OCI-LY1 (cell line): ENCODE results near the gene LIX1L.
A peak's percentile ranks its signal among the peaks of the same experiment; 100 is the strongest.

Experiments used
- H2AFZ ChIP-seq: fragments of 200-600 bp; sonication (generic), shearing (Covaris generic); 2 replicates; pipeline ENCODE4 v1.6.0; 2014; ENCODE audit warnings: antibody characterized with exemption, mild to moderate bottlenecking, low read length
- H3F3A ChIP-seq: fragments of 200-600 bp; sonication (generic), shearing (Covaris generic); 2 replicates; pipeline ENCODE4 v1.6.0; 2014; ENCODE audit warnings: mild to moderate bottlenecking, antibody characterized with exemption, low read length, moderate library complexity; ENCODE audit not compliant: insufficient read depth
- H3K27ac ChIP-seq: fragments of 200-600 bp; sonication (generic); 2 replicates; pipeline ENCODE4 v1.5.1; 2014; ENCODE audit warnings: low read length, mixed run types, mild to moderate bottlenecking, low read depth; ENCODE audit not compliant: poor library complexity, severe bottlenecking
- H3K27me3 ChIP-seq: fragments of 200-600 bp; sonication (generic); 2 replicates; pipeline ENCODE4 v1.6.0; 2014; ENCODE audit warnings: antibody characterized with exemption, mild to moderate bottlenecking, low read length, moderate library complexity; ENCODE audit not compliant: insufficient read depth
- H3K36me3 ChIP-seq: fragments of 200-600 bp; sonication (generic); 2 replicates; pipeline ENCODE4 v1.6.1; 2014; ENCODE audit warnings: mild to moderate bottlenecking, antibody characterized with exemption, low read length, moderate library complexity, mixed read lengths; ENCODE audit not compliant: insufficient read depth
- H3K4me1 ChIP-seq: fragments of 200-600 bp; sonication (generic); 2 replicates; pipeline ENCODE4 v1.5.1; 2014; ENCODE audit warnings: mild to moderate bottlenecking, low read length, moderate library complexity; ENCODE audit not compliant: insufficient read depth, severe bottlenecking
- H3K4me2 ChIP-seq: fragments of 200-600 bp; sonication (generic), shearing (Covaris generic); 2 replicates; pipeline ENCODE4 v1.6.1; 2014; ENCODE audit warnings: low read length
- H3K4me3 ChIP-seq: fragments of 200-600 bp; sonication (generic); 2 replicates; pipeline ENCODE4 v1.5.1; 2014; ENCODE audit warnings: low read length, low read depth, mild to moderate bottlenecking, mixed read lengths; ENCODE audit not compliant: poor library complexity, severe bottlenecking
- H3K79me2 ChIP-seq: fragments of 200-600 bp; shearing (Covaris generic); 2 replicates; pipeline ENCODE4 v1.6.1; 2016; ENCODE audit warnings: mixed run types, low read length, mixed read lengths; ENCODE audit not compliant: insufficient read depth
- H3K9ac ChIP-seq: fragments of 200-600 bp; sonication (generic), shearing (Covaris generic); 2 replicates; pipeline ENCODE4 v1.6.1; 2014; ENCODE audit warnings: mild to moderate bottlenecking, low read length, mixed read lengths
- H3K9me2 ChIP-seq: fragments of 200-600 bp; sonication (generic), shearing (Covaris generic); 2 replicates; pipeline ENCODE4 v1.6.1; 2014; ENCODE audit warnings: low read depth, mild to moderate bottlenecking, low read length, mixed read lengths
- H3K9me3 ChIP-seq: fragments of 200-600 bp; shearing (Covaris generic); 2 replicates; pipeline ENCODE4 v1.6.1; 2014; ENCODE audit warnings: low read length, mixed read lengths
- H4K20me1 ChIP-seq: fragments of 200-600 bp; sonication (generic), shearing (Covaris generic); 2 replicates; pipeline ENCODE4 v1.6.0; 2016; ENCODE audit warnings: mild to moderate bottlenecking, low read length; ENCODE audit not compliant: insufficient read depth
- EZH2 ChIP-seq: fragments of 200-600 bp; sonication (generic), shearing (Covaris generic); IDR thresholded peaks from 2 replicates; pipeline ENCODE4 v1.8.0; 2017; ENCODE audit warnings: borderline replicate concordance, mixed run types, mild to moderate bottlenecking, antibody characterized with exemption, low read length, moderate library complexity, mixed read lengths
- TF ChIP-seq, protein P1 (sequence below): fragments of 200-600 bp; sonication (generic), shearing (Covaris generic); IDR thresholded peaks from 2 replicates; pipeline ENCODE4 v1.5.1; 2017; ENCODE audit warnings: mild to moderate bottlenecking, antibody characterized with exemption, low read length, moderate library complexity, mixed read lengths

LIX1L gene

DNA sequence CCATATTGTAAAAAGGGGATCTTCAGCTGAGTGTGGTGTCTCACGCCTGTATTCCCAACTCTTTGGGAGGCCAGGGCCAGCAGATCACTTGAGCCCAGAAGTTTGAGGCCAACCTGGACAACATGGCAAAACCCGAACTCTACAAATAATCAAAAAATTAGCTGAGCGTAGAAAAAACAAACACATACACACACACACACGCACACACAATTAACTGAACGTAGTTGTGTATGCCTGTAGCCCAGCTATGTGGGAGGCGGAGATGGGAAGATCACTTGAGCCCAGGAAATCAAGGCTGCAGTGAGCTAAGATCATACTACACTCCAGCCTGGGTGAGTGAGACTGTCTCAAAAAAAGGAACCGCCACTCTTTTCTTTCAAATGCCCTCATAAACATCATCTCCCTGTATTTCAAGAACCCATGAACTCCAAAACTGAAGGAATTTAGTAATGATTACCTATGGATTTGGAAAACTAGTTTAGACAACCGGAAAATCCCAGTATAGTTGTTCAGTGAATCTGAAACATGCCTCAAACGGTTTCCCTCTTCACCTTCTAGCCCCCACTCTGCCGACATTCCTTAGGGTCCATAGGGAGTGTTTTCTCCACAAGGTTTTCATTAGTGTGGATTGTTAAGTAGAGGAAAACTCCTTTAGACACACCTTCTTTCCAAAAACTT is 34.1 kb upstream of the LIX1L start:
- Histone ChIP-seq H3K79me2 (peaks cover 26% of the 10 kb centered on the region), H3K4me3 (peak overlapping the region; percentile 6), H3K36me3 (peaks cover 40% of the 10 kb centered on the region), H3K4me2 (no peak overlapping the region; the same call in 1 of the 2 replicates), H3K9me3 (no peaks in the 10 kb centered on the region), H3K27ac (peak overlapping the region; percentile 98), H3K9ac (no peak overlapping the region), H3K27me3 (no peaks in the 10 kb centered on the region), H3K4me1 (peaks cover 44% of the 10 kb centered on the region), H3F3A (peaks cover 29% of the 10 kb centered on the region), H2AFZ (no peak overlapping the region), H4K20me1 (no peaks in the 10 kb centered on the region), H3K9me2 (no peaks in the 10 kb centered on the region)
- TF ChIP-seq, protein P1, sequence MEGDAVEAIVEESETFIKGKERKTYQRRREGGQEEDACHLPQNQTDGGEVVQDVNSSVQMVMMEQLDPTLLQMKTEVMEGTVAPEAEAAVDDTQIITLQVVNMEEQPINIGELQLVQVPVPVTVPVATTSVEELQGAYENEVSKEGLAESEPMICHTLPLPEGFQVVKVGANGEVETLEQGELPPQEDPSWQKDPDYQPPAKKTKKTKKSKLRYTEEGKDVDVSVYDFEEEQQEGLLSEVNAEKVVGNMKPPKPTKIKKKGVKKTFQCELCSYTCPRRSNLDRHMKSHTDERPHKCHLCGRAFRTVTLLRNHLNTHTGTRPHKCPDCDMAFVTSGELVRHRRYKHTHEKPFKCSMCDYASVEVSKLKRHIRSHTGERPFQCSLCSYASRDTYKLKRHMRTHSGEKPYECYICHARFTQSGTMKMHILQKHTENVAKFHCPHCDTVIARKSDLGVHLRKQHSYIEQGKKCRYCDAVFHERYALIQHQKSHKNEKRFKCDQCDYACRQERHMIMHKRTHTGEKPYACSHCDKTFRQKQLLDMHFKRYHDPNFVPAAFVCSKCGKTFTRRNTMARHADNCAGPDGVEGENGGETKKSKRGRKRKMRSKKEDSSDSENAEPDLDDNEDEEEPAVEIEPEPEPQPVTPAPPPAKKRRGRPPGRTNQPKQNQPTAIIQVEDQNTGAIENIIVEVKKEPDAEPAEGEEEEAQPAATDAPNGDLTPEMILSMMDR = no peak
- no peak for TF ChIP-seq EZH2

DNA sequence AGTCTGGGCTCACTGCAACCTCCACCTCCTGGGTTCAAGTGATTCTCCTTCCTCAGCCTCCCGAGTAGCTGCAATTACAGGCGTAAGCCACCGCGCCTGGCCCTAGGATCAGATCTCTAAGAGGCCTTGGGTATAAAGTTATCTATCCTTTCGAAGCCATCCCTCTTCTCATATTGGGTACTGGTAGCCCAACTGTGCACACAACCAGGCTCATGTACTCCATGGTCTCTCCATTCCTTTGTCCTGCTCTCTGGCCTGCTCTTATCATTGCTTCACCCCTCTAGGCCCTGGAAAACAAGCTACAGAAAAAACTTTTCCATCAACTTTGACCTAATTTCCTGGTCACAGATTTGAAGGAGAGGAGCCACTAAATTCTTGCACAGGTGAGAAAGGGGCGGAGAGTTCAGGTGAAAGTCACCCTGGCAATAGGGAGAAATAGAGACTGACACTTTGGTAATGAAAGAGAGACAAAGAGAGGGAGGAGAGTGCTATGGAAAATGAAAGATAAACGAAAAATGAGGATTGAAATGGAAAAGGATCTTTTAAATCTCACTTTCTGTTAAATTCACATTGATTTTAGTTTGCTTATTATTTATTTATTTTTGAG is 32.5 kb upstream of the LIX1L start:
- Histone ChIP-seq H2AFZ (no peak overlapping the region), H3K79me2 (peaks cover 11% of the 10 kb centered on the region), H3F3A (peaks cover 23% of the 10 kb centered on the region), H3K9me3 (no peaks in the 10 kb centered on the region), H3K4me1 (peaks cover 50% of the 10 kb centered on the region), H3K9ac (no peak overlapping the region), H4K20me1 (no peaks in the 10 kb centered on the region), H3K27ac (peak overlapping the region; percentile 98), H3K4me3 (no peak overlapping the region), H3K4me2 (no peak overlapping the region), H3K36me3 (peaks cover 31% of the 10 kb centered on the region), H3K27me3 (no peaks in the 10 kb centered on the region), H3K9me2 (no peaks in the 10 kb centered on the region)
- TF ChIP-seq, protein P1 = no peak
- TF ChIP-seq EZH2 = no peak

DNA sequence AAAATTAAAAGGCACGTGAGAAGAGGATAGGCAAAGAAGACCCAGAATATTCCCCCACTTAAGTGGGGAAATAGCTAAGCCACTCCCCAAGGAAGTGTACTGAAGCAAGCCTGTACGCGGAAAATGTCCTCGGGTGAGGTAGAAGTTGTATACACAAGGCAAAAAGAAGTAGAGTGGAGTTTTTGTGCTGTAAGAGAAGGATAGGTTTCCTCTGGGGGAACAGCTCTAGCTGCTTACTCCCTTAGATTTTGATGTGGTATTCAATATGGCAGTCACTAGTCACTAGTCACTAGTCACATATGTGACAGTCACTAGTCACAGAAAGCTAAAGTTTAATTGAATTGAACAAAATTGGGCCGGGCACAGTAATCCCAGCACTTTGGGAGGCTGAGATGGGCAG is 31.0 kb upstream of the LIX1L start:
- Histone ChIP-seq H3K4me2 (peak overlapping the region; percentile 20; the same call in 1 of the 2 replicates), H3K27ac (peak overlapping the region; percentile 80), H3K36me3 (peaks cover 16% of the 10 kb centered on the region), H3K9ac (no peak overlapping the region; the same call in 1 of the 2 replicates), H3K79me2 (no peaks in the 10 kb centered on the region), H4K20me1 (no peaks in the 10 kb centered on the region), H3K9me2 (no peaks in the 10 kb centered on the region), H2AFZ (no peak overlapping the region), H3F3A (peaks cover 19% of the 10 kb centered on the region), H3K4me1 (peaks cover 53% of the 10 kb centered on the region), H3K4me3 (no peak overlapping the region), H3K9me3 (no peaks in the 10 kb centered on the region), H3K27me3 (no peaks in the 10 kb centered on the region)
- TF ChIP-seq, protein P1 = no peak
- TF ChIP-seq EZH2 = no peak
